ENCODE measurements around the gene BTBD9. TPM values are rescaled to one million over a fixed set of nuclear protein-coding genes. Genes with fewer than 3 reads are reported as not detected.

Gene BTBD9
- polyA plus RNA-seq, 2 of the 4 experiments (the other 2 are of a cell fraction), result 2.3 to 4.6 TPM

- Histone ChIP-seq H3K4me1 (no peaks in the 10 kb centered on the region), H3K4me3 (no peak overlapping the region), H3K27ac (no peak overlapping the region), H3K9me3 (no peaks in the 10 kb centered on the region), H3K4me2 (no peak overlapping the region)
- ChIA-PET POLR2A (no interaction called here), CTCF (no interaction called here)
- no peak for ATAC-seq
- FAIRE-seq, result no peak
- no peak for DNase-seq (ENCODE audit: low read depth in 1 of 2, low spot score in 1 of 2)
- TF ChIP-seq ZNF302 (CRISPR knock-in tag; IDR thresholded peaks at IDR 0.05) (no peak), HDAC2 (IDR thresholded peaks at IDR 0.05) (no peak), BCL3 (IDR thresholded peaks at IDR 0.05) (no peak), E2F6 (IDR thresholded peaks at IDR 0.05; ENCODE audit: borderline replicate concordance, low read depth) (no peak)
- 83% methylated on average over 2 of the region's 2 CpGs for WGBS (ENCODE audit: missing lambda C conversion rate)
Observed at GRCh38 chr6:38420207-38420606, 219.5 kb downstream of the BTBD9 start.

GRCh38 chr6:38417521-38417920 lies 222.2 kb downstream of the BTBD9 start:
- no peak for FAIRE-seq
- Histone ChIP-seq H3K4me1 (no peaks in the 10 kb centered on the region), H3K4me3 (no peak overlapping the region), H3K27ac (no peak overlapping the region), H3K4me2 (no peak overlapping the region), H3K9me3 (no peaks in the 10 kb centered on the region)
- ATAC-seq, result no peak
- TF ChIP-seq BHLHE40 (IDR thresholded peaks at IDR 0.05; ENCODE audit: low read depth, low read length) (no peak), NFE2L2 (conservative IDR thresholded peaks at IDR 0.05; ENCODE audit: low read length) (no peak), ZC3H11A (IDR thresholded peaks at IDR 0.05) (no peak), JUN (IDR thresholded peaks at IDR 0.05) (no peak), HOXB5 (CRISPR knock-in tag; IDR thresholded peaks at IDR 0.05) (no peak), CBX2 (IDR thresholded peaks at IDR 0.05; ENCODE audit: borderline replicate concordance, low read depth) (no peak), GATA3 (IDR thresholded peaks at IDR 0.05; ENCODE audit: borderline replicate concordance) (no peak), KDM1A (IDR thresholded peaks at IDR 0.05; ENCODE audit: low read depth) (no peak), HEYL (CRISPR knock-in tag; IDR thresholded peaks at IDR 0.05) (no peak), CBX8 (IDR thresholded peaks at IDR 0.05) (no peak), BCL3 (IDR thresholded peaks at IDR 0.05) (no peak), ELK1 (IDR thresholded peaks at IDR 0.05; ENCODE audit: low read depth, low read length) (no peak), RAD21 (conservative IDR thresholded peaks at IDR 0.05 in 1 of 2, IDR thresholded peaks at IDR 0.05 in 1 of 2) (no peak), HOXA7 (CRISPR knock-in tag; IDR thresholded peaks at IDR 0.05) (no peak), HMGXB4 (CRISPR knock-in tag; IDR thresholded peaks at IDR 0.05; ENCODE audit: borderline replicate concordance) (no peak)
- CTCF ChIA-PET, result no interaction called here
- 58% methylated on average over 6 of the region's 6 CpGs for WGBS (ENCODE audit: missing lambda C conversion rate)
- POLR2A ChIA-PET, result no interaction called here
- no peak for DNase-seq (ENCODE audit: low read depth in 1 of 2, low spot score in 1 of 2)

Measured in A549 (cell line).